ENCODE data around the gene CCDC187.

Gene CCDC187

DNA sequence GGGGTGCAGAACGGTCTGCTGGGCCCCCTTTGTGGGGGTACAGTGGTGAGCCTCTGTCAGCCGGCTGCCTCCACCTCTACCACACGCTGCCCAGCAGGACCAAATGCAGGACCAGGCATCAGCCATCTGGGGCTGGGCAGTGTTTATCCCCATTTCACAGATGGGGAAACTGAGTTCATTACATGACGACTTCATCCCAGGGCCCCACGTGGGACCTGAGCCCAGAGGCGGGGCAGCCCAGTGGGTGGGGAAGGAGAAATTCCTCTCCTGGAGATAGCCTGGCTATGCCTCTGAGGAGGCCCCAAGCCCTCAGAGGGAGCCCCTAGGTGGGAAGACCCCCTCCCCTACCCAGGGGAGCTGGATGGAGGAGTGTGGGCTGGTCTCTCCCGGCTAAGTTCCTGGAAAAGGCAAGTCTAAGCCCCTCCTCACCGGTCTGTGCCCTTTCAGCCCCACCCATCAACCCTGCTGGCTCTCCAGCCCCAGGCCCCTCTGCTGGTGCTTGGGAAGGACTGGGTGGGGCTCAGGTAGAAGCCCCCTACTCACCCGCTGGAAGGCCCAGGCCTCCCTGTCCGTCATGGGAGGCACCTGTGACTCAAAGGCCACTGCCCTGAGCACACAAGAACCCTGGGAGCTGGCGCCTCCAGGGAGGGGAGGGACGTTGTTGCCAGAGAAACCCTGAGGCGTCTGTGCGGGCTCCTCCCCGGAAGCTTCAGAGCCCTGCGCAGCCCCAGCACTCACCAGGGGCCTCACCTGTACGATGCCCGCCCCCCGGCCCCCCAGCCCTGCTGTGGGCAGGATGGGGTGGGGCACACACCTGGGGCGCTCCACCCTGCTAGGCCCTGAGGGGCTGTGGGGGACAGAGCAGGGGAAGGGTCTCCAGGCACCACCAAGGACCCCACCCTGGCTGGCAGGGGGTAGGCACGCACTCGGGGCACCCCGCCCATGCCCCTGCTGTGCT, 7.4 kb upstream of the CCDC187 start:
- DNase-seq, result no peak

DNA sequence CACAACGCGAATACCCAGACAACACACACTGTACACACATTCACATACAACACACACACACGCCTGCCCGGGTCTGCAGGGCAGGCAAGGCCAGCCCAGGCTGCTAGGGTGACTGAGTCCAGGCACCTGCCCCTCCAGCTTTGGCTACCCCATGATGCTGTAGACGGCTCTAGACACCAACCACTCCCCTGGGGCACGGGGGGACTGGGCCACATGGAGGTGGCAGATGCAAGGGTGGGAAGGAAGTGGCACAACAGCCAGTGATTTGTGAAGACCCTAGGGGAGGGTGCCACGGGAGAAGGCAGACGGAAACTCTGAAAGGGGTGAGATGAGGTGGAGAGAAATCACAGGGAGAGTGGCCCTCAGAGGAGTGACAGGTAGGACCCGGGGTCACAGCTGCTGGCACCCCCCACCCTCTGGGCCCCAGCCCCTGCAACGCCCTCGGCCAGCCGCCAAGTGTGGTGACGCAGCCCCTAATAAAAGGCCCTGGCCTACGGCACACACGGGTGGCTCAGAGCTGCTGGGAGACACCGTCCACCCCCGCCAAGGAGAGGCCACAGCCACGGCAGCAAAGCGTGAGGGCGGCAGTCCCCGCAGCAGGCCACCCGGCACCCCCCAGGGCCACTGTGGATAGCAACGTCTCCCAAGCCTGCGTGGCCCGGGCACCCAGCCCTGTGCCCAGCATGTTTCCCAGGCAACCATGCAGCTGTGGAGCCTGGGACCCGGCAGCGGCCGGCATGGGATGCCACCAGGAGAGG, 6.6 kb upstream of the CCDC187 start:
- no peak for DNase-seq

GRCh38 chr9:136309806-136310220, 5.9 kb upstream of the CCDC187 start:
- no peak for DNase-seq

DNA sequence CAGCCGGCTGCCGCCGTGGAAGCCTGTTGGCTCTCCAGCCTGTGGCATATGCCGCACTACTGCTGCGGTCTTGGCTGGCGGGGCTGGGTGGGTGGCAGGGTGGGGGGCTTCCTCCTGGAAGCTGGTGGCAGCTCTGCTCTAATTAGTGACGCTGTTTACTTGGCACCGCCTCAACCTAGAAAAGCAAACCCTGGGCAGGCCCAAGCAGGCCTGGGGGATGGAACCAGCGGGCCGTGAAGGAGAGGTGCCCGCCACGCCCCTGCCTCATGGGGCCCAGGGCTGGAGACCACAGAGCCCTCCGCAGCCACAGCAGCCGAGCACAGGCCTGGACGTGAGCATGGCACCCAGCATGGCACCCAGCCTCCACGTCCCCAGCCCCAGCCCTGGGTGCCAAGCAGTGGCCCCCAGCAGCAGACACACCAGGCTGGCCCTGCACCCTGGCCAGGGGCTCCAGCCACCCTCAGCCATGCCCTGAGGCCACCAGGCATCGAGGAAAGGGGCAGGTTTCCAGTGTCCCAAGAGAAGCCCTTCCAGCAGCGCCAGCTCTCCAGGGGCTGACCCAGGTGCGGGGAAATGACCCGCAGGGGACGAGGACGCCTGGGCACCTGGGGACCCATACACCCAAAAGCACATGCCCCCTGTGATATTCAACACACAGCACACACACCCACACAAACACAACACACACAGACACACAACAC, 5.4 kb upstream of the CCDC187 start:
- DNase-seq, result peak; percentile 22

DNA sequence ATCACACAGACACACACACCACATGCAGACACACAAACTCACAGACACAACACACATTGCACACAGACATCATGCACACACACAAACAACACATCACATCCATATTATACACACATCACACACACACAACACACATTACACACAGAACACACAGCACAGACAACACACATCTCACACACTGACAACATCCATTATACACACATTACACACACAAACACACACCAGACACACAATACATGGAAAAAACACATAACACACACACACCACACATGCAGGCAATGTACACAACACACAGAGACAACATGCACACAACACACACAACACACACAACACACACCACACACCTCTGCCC, 4.8 kb upstream of the CCDC187 start:
- DNase-seq, result no peak

DNA sequence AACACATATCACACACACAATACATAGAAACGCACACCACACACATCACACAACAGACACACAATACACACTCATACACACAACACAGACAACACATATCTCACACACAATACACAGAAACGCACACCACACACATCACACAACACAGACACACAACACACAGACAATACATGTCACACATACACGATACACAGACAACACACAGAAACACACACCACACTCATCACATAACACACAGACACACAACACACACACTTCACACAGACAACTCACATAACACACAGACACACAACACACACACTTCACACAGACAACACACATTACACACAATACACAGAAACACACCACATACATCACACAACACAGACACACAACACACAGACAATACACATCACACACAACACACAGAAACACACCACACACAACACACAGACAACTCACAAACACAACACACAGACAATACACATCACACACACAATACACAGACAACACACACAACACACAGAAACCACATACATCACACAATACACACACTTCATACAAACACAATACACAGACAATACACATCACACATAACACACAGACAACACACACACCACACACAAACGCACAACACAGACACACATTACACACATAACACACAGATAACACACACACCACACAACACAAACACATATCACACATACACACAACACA, 4.3 kb upstream of the CCDC187 start:
- DNase-seq, result no peak

DNA sequence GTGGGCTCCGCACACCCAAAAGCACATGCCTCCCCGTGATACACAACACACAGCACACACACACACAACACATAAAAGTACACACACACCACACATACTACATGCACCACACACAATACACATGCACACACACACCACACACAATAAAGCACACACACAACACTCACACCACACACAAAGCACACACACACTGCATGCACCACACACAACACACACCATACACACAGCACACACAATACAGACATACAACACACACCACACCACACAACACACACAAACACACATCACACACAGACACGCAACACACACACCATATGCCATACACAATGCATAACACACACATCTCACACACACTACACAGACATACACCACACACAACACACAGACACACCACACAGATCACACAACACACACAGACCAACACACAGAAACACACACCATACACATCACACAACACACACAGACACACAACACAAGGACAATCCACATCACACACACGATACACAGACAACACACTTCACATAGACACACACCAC, 3.4 kb upstream of the CCDC187 start:
- DNase-seq, result no peak

- DNase-seq, result no peak
These were observed 2.6 kb upstream of the CCDC187 start for GRCh38 chr9:136306211-136307208.

DNA sequence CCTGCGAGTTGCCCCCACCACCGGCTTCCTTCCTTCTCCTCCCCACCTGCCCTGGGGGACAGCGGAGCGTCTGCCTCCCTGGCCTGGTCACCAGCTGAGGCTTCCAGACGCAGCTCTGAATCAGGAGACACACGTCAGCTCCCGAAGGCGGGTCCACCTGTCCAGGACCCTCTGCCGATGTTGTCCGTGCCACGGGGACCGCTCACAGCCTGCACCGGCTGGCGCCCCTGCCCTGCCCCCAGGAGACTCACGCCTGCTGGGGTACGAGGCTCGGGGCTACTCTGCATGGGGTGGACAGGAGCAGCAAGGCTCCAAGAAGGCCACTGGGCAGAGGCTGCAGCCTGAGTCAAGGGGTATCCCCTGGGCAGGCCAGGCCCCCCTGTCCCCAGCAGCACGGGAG, 1.9 kb upstream of the CCDC187 start:
- DNase-seq, result no peak

- DNase-seq, result no peak
These were observed 1.1 kb upstream of the CCDC187 start for GRCh38 chr9:136304981-136305380.

DNA sequence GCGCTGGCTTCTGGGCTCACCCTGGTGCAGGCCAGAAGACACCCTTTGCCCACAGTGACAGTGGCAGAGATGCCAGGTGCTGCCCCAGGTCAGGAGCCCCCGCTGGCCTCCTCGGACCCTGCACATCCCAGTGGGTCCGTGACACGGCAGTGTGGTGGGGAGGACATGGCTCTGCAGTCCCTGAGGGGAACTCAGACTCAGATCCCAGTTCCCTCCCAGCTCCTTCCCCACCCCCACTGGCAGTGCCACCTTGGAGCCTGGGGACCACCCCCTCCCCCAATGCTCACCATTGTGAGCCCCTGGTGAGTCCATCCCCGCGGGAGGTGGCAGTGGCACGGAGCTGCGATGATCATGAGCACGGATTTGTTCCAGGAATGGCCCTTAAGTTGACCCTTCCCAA, 562 bp upstream of the CCDC187 start:
- no peak for DNase-seq

DNA sequence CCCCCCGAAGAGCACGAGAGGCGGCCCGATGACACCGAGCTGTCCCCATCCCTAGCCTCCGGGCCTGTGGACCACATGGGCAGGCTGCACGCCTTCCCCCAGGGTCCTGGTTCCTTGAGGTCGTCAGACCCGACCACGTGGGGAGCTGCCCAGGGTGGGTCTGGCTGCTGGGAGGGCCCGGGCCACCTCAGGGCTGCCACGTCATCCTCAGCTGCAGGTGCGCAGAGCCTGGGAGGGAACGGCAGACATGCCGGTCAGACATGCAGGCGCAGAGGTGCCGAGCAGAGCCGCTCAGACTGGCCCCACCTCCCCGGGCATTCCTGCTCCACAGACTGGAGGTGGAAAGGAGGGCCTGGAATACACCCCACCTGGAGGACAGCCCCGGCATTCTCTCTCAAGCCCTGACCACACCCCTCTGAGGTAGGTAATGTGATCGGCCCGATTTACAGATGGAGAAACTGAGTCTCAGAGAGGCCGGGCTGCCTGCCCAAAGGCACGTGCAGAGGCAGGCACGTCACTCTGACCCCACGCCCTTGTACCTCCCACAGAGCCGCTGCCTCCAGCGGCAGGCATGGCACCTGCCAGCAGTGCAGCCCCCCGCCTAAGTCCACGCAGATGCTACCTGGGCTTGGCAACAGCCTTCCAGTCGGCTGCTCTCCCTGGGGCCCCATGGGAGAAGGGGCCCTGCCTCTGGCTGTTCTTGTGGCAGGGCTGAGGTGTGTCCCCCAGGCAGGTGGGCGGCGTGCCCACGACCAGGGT, 649 bp downstream of the CCDC187 start:
- DNase-seq, result no peak

DNA sequence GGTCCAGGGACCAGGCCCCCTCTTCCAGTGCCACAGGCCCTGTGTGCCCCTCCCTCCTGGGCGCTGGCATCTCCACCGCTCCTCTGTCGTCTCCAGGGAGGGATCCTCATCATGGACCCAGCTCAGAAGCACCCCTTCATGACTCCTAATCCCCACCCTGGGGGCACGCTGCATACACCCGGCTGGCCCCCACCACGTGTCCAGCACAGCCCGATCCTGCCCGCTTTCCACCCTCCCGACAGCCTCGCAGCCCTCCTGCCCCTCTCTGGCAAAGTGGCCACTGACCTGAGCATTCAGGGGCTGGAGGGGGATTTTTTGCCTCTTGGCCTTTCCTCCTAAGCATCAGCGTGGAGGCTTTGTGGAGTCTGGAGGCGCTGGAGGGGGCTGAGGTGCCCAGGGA, 1.4 kb downstream of the CCDC187 start:
- DNase-seq, result no peak

- DNase-seq, result no peak
These were observed 3.0 kb downstream of the CCDC187 start for GRCh38 chr9:136300866-136301265.

DNA sequence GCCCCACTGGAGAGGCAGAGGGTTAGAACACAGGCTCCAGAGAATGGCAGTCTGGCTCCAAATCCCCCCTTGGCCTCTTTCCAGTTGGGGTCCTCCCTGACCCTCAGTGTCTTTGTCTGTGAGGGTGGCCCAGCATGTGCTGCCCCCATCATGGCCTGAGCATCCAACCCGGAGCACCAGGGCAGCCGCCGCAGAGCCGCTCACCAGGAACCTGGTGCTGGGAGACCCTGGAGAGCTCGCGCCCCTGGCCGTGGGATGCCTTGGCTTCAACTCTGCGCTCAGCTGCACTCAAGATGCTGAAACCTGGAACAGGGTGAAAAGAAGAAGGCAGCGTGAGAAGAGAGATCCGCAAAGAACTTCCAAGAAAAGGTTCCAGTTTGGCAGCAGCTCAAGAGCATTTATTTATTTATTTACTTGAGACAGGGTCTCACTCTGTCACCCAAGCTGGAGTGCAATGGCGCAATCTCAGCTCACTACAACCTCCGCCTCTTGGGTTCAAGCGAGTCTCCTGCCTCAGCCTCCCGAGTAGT, 3.8 kb downstream of the CCDC187 start:
- DNase-seq, result no peak

DNA sequence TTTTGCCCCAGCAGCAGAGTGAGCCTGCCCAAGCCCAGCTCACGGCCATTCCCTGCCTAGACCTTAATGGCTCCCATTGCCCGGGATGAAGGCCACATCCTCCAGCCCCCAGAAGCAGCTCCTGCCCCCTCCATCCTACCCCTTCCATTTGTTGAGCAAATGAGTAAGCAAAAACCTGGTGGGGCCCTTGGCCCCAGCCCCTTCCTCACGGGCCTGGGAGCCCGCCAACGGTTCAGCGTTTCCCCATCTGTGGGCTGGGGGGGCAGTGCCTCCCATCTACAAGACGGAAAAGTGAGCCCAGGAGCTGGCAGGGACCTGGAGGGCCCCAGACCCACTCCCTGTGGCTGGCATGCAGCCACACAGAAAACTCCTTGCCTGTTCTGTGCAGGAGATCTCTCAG, 4.4 kb downstream of the CCDC187 start:
- DNase-seq, result no peak

DNA sequence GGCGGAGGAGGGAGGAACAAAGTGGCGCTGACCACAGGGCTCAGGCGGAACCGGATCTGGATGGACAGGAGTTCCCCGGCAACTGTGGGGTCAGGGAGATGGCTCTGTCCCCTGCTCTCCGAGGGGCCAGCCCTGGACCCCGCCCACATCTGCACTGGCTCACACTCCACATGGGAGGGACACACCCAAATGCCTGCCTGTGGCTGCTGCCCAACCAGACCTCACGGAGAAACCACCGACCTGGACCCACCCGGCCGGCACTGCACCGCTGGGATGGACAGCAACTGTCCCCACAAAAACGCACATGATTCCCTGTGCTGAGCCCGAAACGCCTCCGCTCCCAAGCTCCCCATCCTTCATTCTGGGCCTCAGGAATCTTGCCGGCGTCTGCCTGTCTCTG, 4.8 kb downstream of the CCDC187 start:
- DNase-seq, result no peak

- no peak for DNase-seq
These were observed 5.8 kb downstream of the CCDC187 start for GRCh38 chr9:136297766-136298735.
